Memory B cell (primary cell): ENCODE data around the gene OR6B2.
"Not testable (repeated sequence)": the region's sequence is repeated elsewhere in the genome, so short reads cannot be mapped to it uniquely, and the experiment has no call there.

ENCODE experiments used
- ATAC-seq: fragments of 150-1000 bp; cut with Tn5 transposase; 2 replicates; pipeline ENCODE4 v1.10.0; 2021; ENCODE audit warnings: low read depth, mild to moderate bottlenecking, moderate library complexity
- DNase-seq, 2 donors: peaks; one replicate each; pipeline ENCODE4 v3.0.0; 2022; ENCODE audit warnings: low spot score in 2 of 2
- H3K27ac Mint-ChIP-seq: one replicate; pipeline ENCODE4 v1.8.0; 2022; ENCODE audit warnings: mild to moderate bottlenecking, moderate library complexity, mixed read lengths
- H3K27me3 Mint-ChIP-seq: one replicate; pipeline ENCODE4 v1.8.0; 2022; ENCODE audit warnings: mixed read lengths
- H3K36me3 Mint-ChIP-seq: one replicate; pipeline ENCODE4 v1.8.0; 2022; ENCODE audit warnings: mild to moderate bottlenecking, mixed read lengths
- H3K4me1 Mint-ChIP-seq: one replicate; pipeline ENCODE4 v1.8.0; 2022; ENCODE audit warnings: mixed read lengths
- H3K4me3 Mint-ChIP-seq: one replicate; pipeline ENCODE4 v1.8.0; 2022; ENCODE audit warnings: mild to moderate bottlenecking, moderate library complexity, mixed read lengths
- H3K9me3 Mint-ChIP-seq: one replicate; pipeline ENCODE4 v1.8.0; 2022; ENCODE audit warnings: mixed read lengths

The OR6B2 gene

GRCh38 chr2:240052524-240052923 lies 22.3 kb upstream of the OR6B2 start:
- Mint-ChIP-seq H3K36me3 (no peaks in the 10 kb centered on the region), H3K4me3 (no peak overlapping the region), H3K27me3 (peaks cover 34% of the 10 kb centered on the region), H3K27ac (no peak overlapping the region), H3K4me1 (peaks cover 4% of the 10 kb centered on the region), H3K9me3 (no peaks in the 10 kb centered on the region)
- ATAC-seq = no peak
- no peak for DNase-seq

DNA sequence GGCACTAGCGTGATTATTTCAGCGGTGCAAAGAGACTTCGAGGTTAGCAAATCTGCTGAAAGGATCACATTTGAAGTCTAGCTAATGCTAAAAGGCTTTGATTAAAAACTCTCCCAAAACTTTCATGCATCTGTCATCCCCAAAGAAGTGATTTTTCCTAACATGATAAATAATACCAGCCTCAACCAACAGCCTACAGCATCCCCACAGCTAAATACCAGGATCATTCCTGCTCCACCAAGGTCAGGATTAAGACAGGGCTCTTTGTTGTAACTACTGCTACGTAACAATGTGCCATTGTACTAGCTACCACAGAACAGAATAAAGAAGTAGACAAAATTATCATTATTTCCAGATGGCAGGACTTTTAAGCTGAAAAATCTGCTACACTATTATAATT lies 21.5 kb upstream of the OR6B2 start:
- Mint-ChIP-seq H3K27me3 (peaks cover 30% of the 10 kb centered on the region), H3K4me3 (no peak overlapping the region), H3K36me3 (no peaks in the 10 kb centered on the region), H3K9me3 (no peaks in the 10 kb centered on the region), H3K27ac (no peak overlapping the region), H3K4me1 (peaks cover 4% of the 10 kb centered on the region)
- DNase-seq = no peak
- ATAC-seq = no peak

- no peak overlapping the region for H3K4me3 Mint-ChIP-seq
- H3K36me3 Mint-ChIP-seq = no peaks in the 10 kb centered on the region
- ATAC-seq (no peak), DNase-seq (no peak)
- peaks cover 23% of the 10 kb centered on the region for H3K27me3 Mint-ChIP-seq
- peaks cover under 1% of the 10 kb centered on the region for H3K4me1 Mint-ChIP-seq
- no peak overlapping the region for H3K27ac Mint-ChIP-seq
- no peaks in the 10 kb centered on the region for H3K9me3 Mint-ChIP-seq
These were observed 20.0 kb upstream of the OR6B2 start for GRCh38 chr2:240050278-240050677.

- peaks cover 21% of the 10 kb centered on the region for H3K27me3 Mint-ChIP-seq
- no peak overlapping the region for H3K4me3 Mint-ChIP-seq
- ATAC-seq (no peak), DNase-seq (no peak)
- H3K27ac Mint-ChIP-seq = no peak overlapping the region
- H3K9me3 Mint-ChIP-seq = no peaks in the 10 kb centered on the region
- H3K36me3 Mint-ChIP-seq = no peaks in the 10 kb centered on the region
- H3K4me1 Mint-ChIP-seq = no peaks in the 10 kb centered on the region
These were observed 18.0 kb upstream of the OR6B2 start for GRCh38 chr2:240048237-240048636.

- Mint-ChIP-seq H3K27ac (no peak overlapping the region), H3K9me3 (no peaks in the 10 kb centered on the region), H3K36me3 (no peaks in the 10 kb centered on the region), H3K27me3 (peaks cover 26% of the 10 kb centered on the region), H3K4me1 (no peaks in the 10 kb centered on the region), H3K4me3 (no peak overlapping the region)
- DNase-seq = no peak
- ATAC-seq = no peak
These were observed 14.9 kb upstream of the OR6B2 start for GRCh38 chr2:240045098-240045497.

DNA sequence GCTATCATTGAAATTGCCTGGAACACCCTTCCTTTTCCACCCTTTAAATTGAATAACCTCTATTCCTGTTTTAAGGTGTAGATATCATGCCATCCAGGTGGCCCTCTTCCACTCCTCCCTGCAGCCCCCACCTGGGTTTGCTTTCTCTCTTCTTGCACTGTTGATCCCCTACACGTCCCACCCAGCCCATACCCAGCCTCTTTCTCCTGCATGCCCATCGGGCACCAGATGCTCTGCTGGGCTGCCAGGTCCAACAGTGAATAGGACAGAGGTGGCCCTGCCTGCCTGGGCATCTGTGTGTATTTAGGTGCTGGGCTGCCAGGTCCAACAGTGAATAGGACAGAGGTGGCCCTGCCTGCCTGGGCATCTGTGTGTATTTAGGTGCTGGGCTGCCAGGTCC lies 13.9 kb upstream of the OR6B2 start:
- H3K27me3 Mint-ChIP-seq = peaks cover 26% of the 10 kb centered on the region
- not testable (repeated sequence) for H3K27ac Mint-ChIP-seq, H3K36me3 Mint-ChIP-seq, H3K9me3 Mint-ChIP-seq, H3K4me3 Mint-ChIP-seq, H3K4me1 Mint-ChIP-seq, ATAC-seq, DNase-seq

- no peaks in the 10 kb centered on the region for H3K4me1 Mint-ChIP-seq
- no peak overlapping the region for H3K4me3 Mint-ChIP-seq
- no peak for ATAC-seq
- no peaks in the 10 kb centered on the region for H3K36me3 Mint-ChIP-seq
- H3K27ac Mint-ChIP-seq = no peak overlapping the region
- no peak for DNase-seq
- peaks cover 26% of the 10 kb centered on the region for H3K27me3 Mint-ChIP-seq
- H3K9me3 Mint-ChIP-seq = no peaks in the 10 kb centered on the region
These were observed 13.2 kb upstream of the OR6B2 start for GRCh38 chr2:240043279-240043989.

GRCh38 chr2:240042740-240043139 lies 12.5 kb upstream of the OR6B2 start:
- no peak overlapping the region for H3K4me3 Mint-ChIP-seq
- no peak overlapping the region for H3K27ac Mint-ChIP-seq
- peaks cover 24% of the 10 kb centered on the region for H3K27me3 Mint-ChIP-seq
- no peaks in the 10 kb centered on the region for H3K9me3 Mint-ChIP-seq
- DNase-seq (no peak), ATAC-seq (no peak)
- H3K4me1 Mint-ChIP-seq = no peaks in the 10 kb centered on the region
- no peaks in the 10 kb centered on the region for H3K36me3 Mint-ChIP-seq

- no peak overlapping the region for H3K27ac Mint-ChIP-seq
- no peaks in the 10 kb centered on the region for H3K36me3 Mint-ChIP-seq
- ATAC-seq (no peak), DNase-seq (no peak)
- no peaks in the 10 kb centered on the region for H3K4me1 Mint-ChIP-seq
- H3K27me3 Mint-ChIP-seq = peaks cover 22% of the 10 kb centered on the region
- no peak overlapping the region for H3K4me3 Mint-ChIP-seq
- H3K9me3 Mint-ChIP-seq = no peaks in the 10 kb centered on the region
These were observed 11.1 kb upstream of the OR6B2 start for GRCh38 chr2:240041363-240041762.

DNA sequence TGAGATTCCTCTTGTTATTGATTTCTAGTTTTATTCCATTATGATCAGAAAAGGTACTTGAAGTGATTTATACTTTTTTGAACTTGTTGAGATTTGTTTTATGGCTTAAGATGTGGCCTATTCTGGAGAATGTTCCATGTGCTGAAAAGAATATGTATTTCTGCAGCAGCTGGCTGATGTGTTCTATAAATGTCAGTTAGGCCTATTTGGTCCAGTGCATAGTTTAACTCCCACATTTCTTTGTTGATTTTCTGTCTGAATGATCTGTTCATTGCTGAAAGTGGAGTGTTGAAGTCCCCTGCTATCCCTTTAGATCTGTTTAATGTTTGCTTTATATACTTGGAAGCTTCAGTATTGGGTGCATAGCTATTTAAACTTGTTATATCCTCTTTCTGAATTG lies 7.1 kb upstream of the OR6B2 start:
- Mint-ChIP-seq H3K4me1 (no peaks in the 10 kb centered on the region), H3K27ac (no peak overlapping the region), H3K27me3 (peaks cover 4% of the 10 kb centered on the region), H3K36me3 (no peaks in the 10 kb centered on the region), H3K4me3 (no peak overlapping the region), H3K9me3 (no peaks in the 10 kb centered on the region)
- no peak for DNase-seq
- no peak for ATAC-seq

GRCh38 chr2:240033330-240033678 lies 3.1 kb upstream of the OR6B2 start:
- Mint-ChIP-seq H3K27me3 (peaks cover 8% of the 10 kb centered on the region), H3K9me3 (no peaks in the 10 kb centered on the region), H3K36me3 (no peaks in the 10 kb centered on the region), H3K27ac (no peak overlapping the region), H3K4me1 (no peaks in the 10 kb centered on the region), H3K4me3 (no peak overlapping the region)
- ATAC-seq = no peak
- no peak for DNase-seq

DNA sequence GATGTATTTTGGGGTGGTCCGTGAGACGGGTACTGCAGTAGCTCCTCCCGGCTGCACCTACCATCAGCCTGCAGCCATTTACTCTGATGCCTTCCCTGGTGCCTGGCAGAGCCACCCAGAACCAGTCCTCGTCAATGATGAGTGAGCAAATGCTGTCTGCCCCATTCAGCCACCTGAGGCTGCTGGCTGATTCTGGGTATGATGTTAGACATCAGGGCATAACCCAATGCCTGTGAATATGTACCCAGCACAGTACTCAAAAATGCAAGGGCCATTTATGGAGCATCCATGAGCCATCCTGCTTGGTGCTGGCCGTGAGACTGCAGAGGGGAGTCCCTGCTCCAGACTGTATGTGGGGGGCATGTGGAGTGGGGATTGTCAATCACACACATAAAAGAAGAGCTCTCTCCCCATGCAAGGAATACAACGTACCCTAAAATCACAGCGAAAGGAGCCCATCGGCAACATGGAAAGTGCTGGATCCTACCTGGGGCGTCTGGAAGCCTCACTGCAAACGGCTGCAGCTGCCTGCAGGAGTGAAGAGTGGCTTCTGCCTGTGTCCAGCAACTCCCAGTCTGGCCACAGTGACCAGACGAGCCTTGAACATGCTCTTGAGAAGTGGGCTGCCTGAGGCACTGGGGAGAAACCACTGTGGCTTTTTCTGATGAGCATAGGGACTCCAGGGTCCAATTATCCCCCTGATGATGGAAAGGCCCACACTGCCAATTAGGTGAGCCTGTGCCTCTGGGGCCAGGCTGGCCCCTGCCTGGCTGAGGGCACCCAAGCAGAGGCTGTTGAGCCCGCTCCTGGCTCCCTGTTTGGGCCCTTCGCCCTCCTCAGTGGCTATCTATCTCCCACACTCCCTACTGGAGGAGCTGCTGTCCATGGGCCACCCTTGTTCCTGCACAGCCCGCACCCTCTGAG lies 2.4 kb upstream of the OR6B2 start:
- Mint-ChIP-seq H3K4me1 (no peaks in the 10 kb centered on the region), H3K9me3 (no peaks in the 10 kb centered on the region), H3K4me3 (no peak overlapping the region), H3K27me3 (peaks cover 8% of the 10 kb centered on the region), H3K36me3 (no peaks in the 10 kb centered on the region), H3K27ac (no peak overlapping the region)
- no peak for DNase-seq
- no peak for ATAC-seq

DNA sequence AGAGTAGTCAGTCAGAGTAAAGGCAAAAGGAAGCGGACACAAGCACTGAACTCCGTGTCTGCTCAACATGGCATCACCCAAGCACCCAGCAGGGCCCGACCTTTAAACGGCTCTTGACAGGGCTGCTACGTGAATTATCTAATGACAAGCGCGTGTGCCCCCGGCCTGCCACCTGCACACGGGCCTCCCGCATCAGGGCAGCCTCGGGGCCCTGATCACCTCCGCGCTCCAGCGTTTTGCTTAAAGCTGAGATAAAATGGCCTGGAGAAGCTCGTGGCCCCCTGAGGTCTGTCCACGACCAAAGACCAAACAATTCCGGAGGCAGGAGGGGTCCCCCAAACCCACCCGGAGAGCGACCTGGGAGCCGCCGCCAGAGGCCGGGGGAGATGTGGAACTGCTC lies 5.5 kb downstream of the OR6B2 start:
- peak overlapping the region; percentile 93 for H3K27ac Mint-ChIP-seq
- peaks cover 4% of the 10 kb centered on the region for H3K27me3 Mint-ChIP-seq
- no peaks in the 10 kb centered on the region for H3K9me3 Mint-ChIP-seq
- DNase-seq (no peak), ATAC-seq (peak; percentile 38)
- peaks cover 6% of the 10 kb centered on the region for H3K36me3 Mint-ChIP-seq
- H3K4me1 Mint-ChIP-seq = peaks cover 21% of the 10 kb centered on the region
- peak overlapping the region; percentile 92 for H3K4me3 Mint-ChIP-seq

- peak overlapping the region; percentile 93 for H3K27ac Mint-ChIP-seq
- peaks cover 24% of the 10 kb centered on the region for H3K4me1 Mint-ChIP-seq
- no peak for DNase-seq
- no peaks in the 10 kb centered on the region for H3K27me3 Mint-ChIP-seq
- ATAC-seq = no peak
- peaks cover 10% of the 10 kb centered on the region for H3K36me3 Mint-ChIP-seq
- no peaks in the 10 kb centered on the region for H3K9me3 Mint-ChIP-seq
- H3K4me3 Mint-ChIP-seq = peak overlapping the region; percentile 92
These were observed 6.4 kb downstream of the OR6B2 start for GRCh38 chr2:240023792-240024191.
